CD4-positive, alpha-beta T cell (primary cell): ENCODE measurements around the gene TTLL10. TPM values are rescaled to one million over a fixed set of nuclear protein-coding genes. Genes with fewer than 3 reads are reported as not detected.

Experiments used
- ATAC-seq: fragments of 200-7000 bp; cut with Tn5 transposase; one replicate; pipeline ENCODE4 v1.10.0; 2022; ENCODE audit warnings: mild to moderate bottlenecking; ENCODE audit not compliant: poor library complexity
- CTCF ChIA-PET: fragments of 350-600 bp; sonication (Branson Sonifier 250); formaldehyde crosslinking; loops from one replicate; lab custom pipeline; 2021; ENCODE audit warnings: antibody characterized with exemption, inconsistent platforms; lab: Charles Lee
- POLR2A ChIA-PET: fragments of 350-600 bp; sonication (Branson Sonifier 250); formaldehyde crosslinking; loops from one replicate; lab custom pipeline; 2021; ENCODE audit warnings: antibody characterized with exemption, inconsistent platforms; lab: Charles Lee
- DNase-seq, 14 experiments: peaks; one replicate each; pipeline ENCODE4 v3.0.0-alpha.2; 2013 to 2020; ENCODE audit warnings: mixed read lengths in 2 of 14
- H3K27ac ChIP-seq, 2 donors: one replicate each; pipeline versions ENCODE4 v1.5.1 to v1.7.0; 2013; ENCODE audit warnings: low read length in 2 of 2, low read depth in 1 of 2, mild to moderate bottlenecking in 1 of 2
- H3K27me3 ChIP-seq, 2 experiments: 1 replicate in 1 of 2; 2 replicates in 1 of 2; pipeline versions ENCODE4 v1.6.1 to v1.7.0; 2013; ENCODE audit warnings: low read length in 2 of 2, control low read depth in 1 of 2, mild to moderate bottlenecking in 1 of 2, moderate library complexity in 1 of 2; ENCODE audit not compliant: insufficient read depth in 2 of 2, control insufficient read depth in 1 of 2
- H3K36me3 ChIP-seq: one replicate; pipeline ENCODE4 v1.6.1; 2013; ENCODE audit warnings: low read length, control low read depth; ENCODE audit not compliant: insufficient read depth
- H3K4me1 ChIP-seq: one replicate; pipeline ENCODE4 v1.6.1; 2013; ENCODE audit warnings: low read length, control low read depth; ENCODE audit not compliant: insufficient read depth
- H3K4me3 ChIP-seq: one replicate; pipeline ENCODE4 v1.5.1; 2013; ENCODE audit warnings: mild to moderate bottlenecking, low read length, moderate library complexity
- H3K9me3 ChIP-seq, 2 experiments: 1 replicate in 1 of 2; 2 replicates in 1 of 2; pipeline versions ENCODE4 v1.6.1 to v1.7.0; 2013; ENCODE audit warnings: low read length in 2 of 2, mild to moderate bottlenecking in 2 of 2, control low read depth in 1 of 2, moderate library complexity in 1 of 2; ENCODE audit not compliant: control insufficient read depth in 1 of 2, insufficient read depth in 1 of 2
- H3K27ac Mint-ChIP-seq: one replicate; pipeline ENCODE4 v1.8.0; 2020; ENCODE audit warnings: mixed read lengths
- H3K27me3 Mint-ChIP-seq: one replicate; pipeline ENCODE4 v1.8.0; 2021; ENCODE audit warnings: mixed read lengths
- H3K36me3 Mint-ChIP-seq: one replicate; pipeline ENCODE4 v1.8.0; 2021; ENCODE audit warnings: low read depth, mixed read lengths
- H3K4me1 Mint-ChIP-seq: one replicate; pipeline ENCODE4 v1.8.0; 2021; ENCODE audit warnings: low read depth, mixed read lengths
- H3K4me3 Mint-ChIP-seq: one replicate; pipeline ENCODE4 v1.8.0; 2020; ENCODE audit warnings: mild to moderate bottlenecking, mixed read lengths
- H3K9me3 Mint-ChIP-seq: one replicate; pipeline ENCODE4 v1.8.0; 2020; ENCODE audit warnings: mixed read lengths
- CTCF ChIP-seq: fragments of 200-600 bp; IDR thresholded peaks from one replicate; pipeline ENCODE4 v1.8.0; 2022; ENCODE audit warnings: antibody characterized with exemption, mild to moderate bottlenecking
- intact Hi-C, 2 experiments: fragments of 100-400 bp; cut with DNase I in 1 of 2; cut with micrococcal nuclease in 1 of 2; formaldehyde crosslinking; loops; one replicate each; pipeline versions ENCODE4 v1.15.1 to v1.9.0; 2023 to 2025; cut with DNase I, micrococcal nuclease
- total RNA-seq, 174 experiments: library from RNA in 2 of 174; stranded (reverse) in 2 of 174; gene quantifications; one replicate each; pipeline ENCODE4 v1.2.3 and lab custom pipeline; 2021 to 2026

Gene TTLL10
- total RNA-seq, 2 experiments from 2014 or later = 0.11 to 0.59 TPM

GRCh38 chr1:1164701-1165451 lies 8.8 kb upstream of the TTLL10 start:
- no peak for ATAC-seq
- Histone ChIP-seq H3K36me3 (no peaks in the 10 kb centered on the region), H3K27me3 (no peaks in the 10 kb centered on the region), H3K9me3 (peaks cover 0 to 10% of the 10 kb centered on the region in 2 experiments), H3K4me1 (peaks cover 6% of the 10 kb centered on the region), H3K4me3 (no peak overlapping the region), H3K27ac (no peak overlapping the region)
- Mint-ChIP-seq H3K9me3 (no peaks in the 10 kb centered on the region), H3K4me1 (no peaks in the 10 kb centered on the region), H3K4me3 (no peak overlapping the region), H3K27me3 (peaks cover under 1% of the 10 kb centered on the region), H3K27ac (no peak overlapping the region), H3K36me3 (no peaks in the 10 kb centered on the region)
- no peak for DNase-seq
- POLR2A ChIA-PET = no interaction called here
- intact Hi-C loops = no loop called here
- CTCF ChIA-PET = no interaction called here
- no peak for TF ChIP-seq CTCF

GRCh38 chr1:1165485-1165884 lies 8.2 kb upstream of the TTLL10 start:
- POLR2A ChIA-PET = no interaction called here

GRCh38 chr1:1165900-1166421 lies 7.7 kb upstream of the TTLL10 start:
- Mint-ChIP-seq H3K4me3 (no peak overlapping the region), H3K27ac (no peak overlapping the region), H3K36me3 (no peaks in the 10 kb centered on the region), H3K27me3 (peaks cover 5% of the 10 kb centered on the region), H3K9me3 (no peaks in the 10 kb centered on the region), H3K4me1 (no peaks in the 10 kb centered on the region)
- Histone ChIP-seq H3K4me1 (peaks cover 16% of the 10 kb centered on the region), H3K27me3 (no peaks in the 10 kb centered on the region), H3K9me3 (peaks cover 0 to 14% of the 10 kb centered on the region in 2 experiments), H3K4me3 (no peak overlapping the region), H3K27ac (no peak overlapping the region), H3K36me3 (no peaks in the 10 kb centered on the region)
- DNase-seq (no peak), ATAC-seq (no peak)
- intact Hi-C loops = no loop called here
- ChIA-PET POLR2A (no interaction called here), CTCF (no interaction called here)
- TF ChIP-seq CTCF = no peak

More at GRCh38 chr1:1165485-1165884, 8.2 kb upstream of the TTLL10 start:
- CTCF ChIA-PET = no interaction called here
- Mint-ChIP-seq H3K36me3 (no peaks in the 10 kb centered on the region), H3K4me1 (no peaks in the 10 kb centered on the region), H3K4me3 (no peak overlapping the region), H3K27me3 (peaks cover 5% of the 10 kb centered on the region), H3K27ac (no peak overlapping the region), H3K9me3 (no peaks in the 10 kb centered on the region)
- no peak for ATAC-seq
- intact Hi-C loops = no loop called here
- H3K4me1 ChIP-seq = peaks cover 11% of the 10 kb centered on the region
- H3K9me3 ChIP-seq = peaks cover 0 to 14% of the 10 kb centered on the region in 2 experiments
- H3K4me3 ChIP-seq = no peak overlapping the region
- H3K27me3 ChIP-seq = no peaks in the 10 kb centered on the region
- DNase-seq = no peak
- no peaks in the 10 kb centered on the region for H3K36me3 ChIP-seq
- TF ChIP-seq CTCF = no peak
- no peak overlapping the region for H3K27ac ChIP-seq
